T-cell (primary cell): ENCODE data around the gene PFN1. TPM values are rescaled to one million over a fixed set of nuclear protein-coding genes. Genes with fewer than 3 reads are reported as not detected.

Experiments
- ATAC-seq, 4 experiments: fragments of 200-7000 bp in 3 of 4; fragments of 150-1000 bp in 1 of 4; cut with Tn5 transposase; replicated peaks in 1 of 4; 1 replicate in 3 of 4; 2 replicates in 1 of 4; pipeline ENCODE4 v1.10.0; 2021; ENCODE audit warnings: moderate library complexity in 3 of 4, mild to moderate bottlenecking in 2 of 4, moderate number of reproducible peaks in 1 of 4
- CTCF ChIA-PET, 2 donors: fragments of 300-600 bp; sonication (Branson Sonifier 250); formaldehyde crosslinking; loops; one replicate each; lab custom pipeline; 2022; ENCODE audit warnings: antibody characterized with exemption in 2 of 2; lab: Charles Lee
- POLR2A ChIA-PET, 2 donors: fragments of 300-600 bp; sonication (Branson Sonifier 250); formaldehyde crosslinking; loops; one replicate each; lab custom pipeline; 2022; ENCODE audit warnings: antibody characterized with exemption in 2 of 2; lab: Charles Lee
- DNase-seq, 35 experiments: peaks; one replicate each; pipeline versions ENCODE4 v3.0.0 to v3.0.0-alpha.2; 2013 to 2023
- H3K27ac ChIP-seq: one replicate; pipeline ENCODE4 v1.5.1; 2013; ENCODE audit warnings: low read length
- H3K27me3 ChIP-seq, 2 experiments: replicated peaks in 1 of 2; 1 replicate in 1 of 2; 2 replicates in 1 of 2; pipeline versions ENCODE4 v1.6.1 to v1.7.0; 2013; ENCODE audit warnings: low read length in 1 of 2, mixed read lengths in 1 of 2; ENCODE audit not compliant: control insufficient read depth in 2 of 2, insufficient read depth in 2 of 2; ENCODE audit errors: extremely low read depth in 1 of 2
- H3K36me3 ChIP-seq, 2 donors: 1 replicate in 1 of 2; 2 replicates in 1 of 2; pipeline versions ENCODE4 v1.6.1 to v1.7.0; 2013; ENCODE audit warnings: low read length in 1 of 2; ENCODE audit not compliant: control insufficient read depth in 2 of 2, insufficient read depth in 1 of 2; ENCODE audit errors: extremely low read depth in 1 of 2
- H3K4me1 ChIP-seq, 2 experiments: 1 replicate in 1 of 2; 2 replicates in 1 of 2; pipeline versions ENCODE4 v1.6.1 to v1.7.0; 2013; ENCODE audit warnings: low read length in 2 of 2, mixed read lengths in 1 of 2; ENCODE audit not compliant: insufficient read depth in 2 of 2, control insufficient read depth in 1 of 2; ENCODE audit errors: extremely low read depth in 1 of 2
- H3K4me3 ChIP-seq, 2 donors: 1 replicate in 1 of 2; 2 replicates in 1 of 2; pipeline versions ENCODE4 v1.5.1 to v1.7.0; 2013; ENCODE audit warnings: mild to moderate bottlenecking in 2 of 2, low read length in 1 of 2, moderate library complexity in 1 of 2; ENCODE audit not compliant: control insufficient read depth in 1 of 2; ENCODE audit errors: extremely low read depth in 1 of 2
- H3K9me3 ChIP-seq: 2 replicates; pipeline ENCODE4 v1.7.0; 2013
- H3K27ac Mint-ChIP-seq, 2 donors: one replicate each; pipeline ENCODE4 v1.8.0; 2020 to 2021; ENCODE audit warnings: mild to moderate bottlenecking in 2 of 2, mixed read lengths in 2 of 2
- H3K27me3 Mint-ChIP-seq, 2 donors: one replicate each; pipeline ENCODE4 v1.8.0; 2021 to 2022; ENCODE audit warnings: mixed read lengths in 2 of 2
- H3K36me3 Mint-ChIP-seq: one replicate; pipeline ENCODE4 v1.8.0; 2021; ENCODE audit warnings: mixed read lengths
- H3K4me1 Mint-ChIP-seq, 3 donors: one replicate each; pipeline ENCODE4 v1.8.0; 2020 to 2022; ENCODE audit warnings: mixed read lengths in 3 of 3, mild to moderate bottlenecking in 1 of 3
- H3K4me3 Mint-ChIP-seq, 3 donors: one replicate each; pipeline ENCODE4 v1.8.0; 2020 to 2022; ENCODE audit warnings: mild to moderate bottlenecking in 3 of 3, mixed read lengths in 3 of 3, moderate library complexity in 3 of 3
- H3K9me3 Mint-ChIP-seq, 3 donors: one replicate each; pipeline ENCODE4 v1.8.0; 2020 to 2022; ENCODE audit warnings: mixed read lengths in 3 of 3
- WGBS: methylation state at CpG from one replicate; pipeline ENCODE4 v1.1.5; 2013; ENCODE audit warnings: missing lambda C conversion rate; ENCODE audit not compliant: insufficient coverage; 5-methylcytosine and 5-hydroxymethylcytosine counted together
- total RNA-seq, 35 experiments: library from RNA in 6 of 35; stranded (reverse) in 6 of 35; fragments of 120-200 nt in 1 of 35; gene quantifications; one replicate each; pipeline versions ENCODE4 v1.2.1 to v1.2.4 and lab custom pipeline; 2013 to 2026

PFN1 gene
- 100 to 1,000 TPM; 654 to 853 (median 744) TPM for total RNA-seq
- 588 TPM for total RNA-seq (2013)
- 271 to 979 (median 407) reads per million in 29 experiments for total RNA-seq (lab: John Stamatoyannopoulos, UW)

DNA sequence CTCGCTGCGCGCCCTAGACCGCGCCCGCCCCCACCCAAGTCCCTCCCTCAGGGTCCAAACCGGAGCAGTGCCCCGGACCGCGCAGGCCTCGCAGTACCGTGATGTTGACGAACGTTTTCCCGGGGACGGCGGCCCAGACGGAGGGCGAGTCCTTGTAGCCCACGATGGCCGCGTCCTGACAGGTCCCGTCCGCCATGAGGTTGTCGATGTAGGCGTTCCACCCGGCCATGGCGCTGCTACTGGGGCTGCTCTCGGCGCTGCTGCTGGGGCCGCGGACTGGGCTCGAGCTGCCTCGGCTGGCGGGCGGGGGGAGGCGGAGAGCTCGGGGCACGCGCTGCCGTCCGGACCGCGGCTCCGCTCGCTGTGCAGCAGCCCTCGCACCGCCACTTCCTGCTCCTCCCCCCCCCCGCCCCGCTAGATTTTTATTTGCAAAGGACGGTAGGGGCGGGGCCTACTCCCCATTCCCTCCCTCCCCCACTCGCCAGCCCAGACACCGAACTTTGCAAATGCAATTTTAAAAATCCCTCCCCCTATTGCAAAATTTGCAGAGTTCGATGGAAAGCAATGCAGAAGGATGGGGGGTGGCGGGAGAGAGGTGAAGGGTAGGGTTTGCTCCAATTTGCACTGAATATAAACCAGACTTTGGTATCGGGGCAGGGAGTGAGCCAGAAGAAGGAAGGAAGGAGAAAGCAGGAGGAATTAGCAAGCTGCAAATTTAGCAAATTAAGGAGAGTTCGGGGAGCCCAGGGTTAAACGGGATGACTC lies at the start of gene PFN1:
PFN1 (minus strand) TSS at position 365 of the 765 bp plus-strand sequence; CDS start at position 229, 136 bp downstream.
- Histone ChIP-seq H3K27ac (peak within 1 kb of the TSS; percentile 97), H3K27me3 (no peaks in the 10 kb centered on the region), H3K4me1 (peaks cover 21 to 53% of the 10 kb centered on the region in 2 experiments), H3K36me3 (peaks cover 4 to 37% of the 10 kb centered on the region in 2 donors), H3K4me3 (peak within 1 kb of the TSS; percentile 87 to 100), H3K9me3 (no peaks in the 10 kb centered on the region)
- H3K27me3 Mint-ChIP-seq, result no peaks in the 10 kb centered on the region
- H3K9me3 Mint-ChIP-seq, result no peaks in the 10 kb centered on the region
- POLR2A ChIA-PET, result interaction anchor here in 1 of 2 donors (0.7 to 1.1 kb wide), 3 partner anchors 8 to 49 kb away, joined by 3 to 5 read pairs (median 4); partner anchors contain the start of genes C17orf107, RNF167 and SLC25A11
- H3K36me3 Mint-ChIP-seq, result peaks cover 28% of the 10 kb centered on the region
- peaks cover 47 to 57% (median 50%) of the 10 kb centered on the region in 3 donors for H3K4me1 Mint-ChIP-seq
- H3K27ac Mint-ChIP-seq, result peak within 1 kb of the TSS; percentile 98
- under 1% methylated on average over 52 of the region's 59 CpGs for WGBS
- ATAC-seq, result peak; percentile 54 to 68 (median 60)
- DNase-seq, result peak; percentile 80 to 95 (median 88)
- peak within 1 kb of the TSS; percentile 97 to 100 (median 98) for H3K4me3 Mint-ChIP-seq
- CTCF ChIA-PET, result interaction anchor here in 1 of 2 donors (1.0 kb wide), 1 partner anchor 9 kb away, joined by 3 read pairs; the partner anchor contains the start of genes RNF167 and SLC25A11

DNA sequence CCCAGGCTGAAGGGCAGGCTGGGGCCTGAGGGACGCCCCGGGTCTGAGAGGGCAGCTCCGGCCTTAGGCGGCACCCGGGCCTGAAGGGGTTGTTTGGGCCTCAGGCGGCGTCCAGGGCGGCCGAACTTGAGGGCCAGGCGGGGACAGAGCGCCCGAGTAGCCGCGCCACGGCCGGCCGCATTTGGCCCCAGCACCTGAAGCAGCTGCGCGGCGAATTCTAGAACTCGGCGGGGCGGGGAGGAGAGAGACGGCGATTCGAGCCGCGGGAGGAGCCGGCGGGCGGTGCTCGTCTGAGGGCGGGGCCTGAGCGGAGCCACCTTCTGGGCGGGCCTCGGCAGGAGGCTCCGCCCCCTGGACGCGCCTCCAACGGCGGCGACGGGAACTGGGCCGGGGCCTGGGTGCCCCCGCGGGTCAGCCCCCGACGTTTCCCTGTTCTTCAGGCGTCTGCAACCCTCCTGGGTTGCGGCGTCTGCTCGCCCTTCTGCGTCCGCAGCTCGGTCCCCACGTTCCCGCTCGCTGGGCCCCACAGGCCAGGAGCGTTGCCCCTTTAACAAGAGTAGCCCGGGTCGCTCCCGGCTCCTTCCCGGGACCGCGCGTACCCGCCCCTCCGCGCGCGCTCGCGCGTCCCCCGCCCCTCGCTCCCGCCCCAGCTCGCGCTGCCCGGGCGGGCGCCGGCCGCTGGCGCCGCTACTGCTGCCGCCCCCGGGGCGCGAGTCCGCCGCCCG lies 49.1 kb upstream of the PFN1 start, which contains the start of the genes INCA1 and KIF1C:
INCA1 (minus strand) TSS at position 221 of the 725 bp plus-strand sequence. CDS start 3,085 bp downstream, outside the sequence.
KIF1C (plus strand) TSS at position 649 of the 725 bp plus-strand sequence. CDS start 2,297 bp downstream, outside the sequence.
- POLR2A ChIA-PET, result no interaction called here
- peak within 1 kb of the TSS; percentile 62 to 70 for H3K4me3 ChIP-seq

DNA sequence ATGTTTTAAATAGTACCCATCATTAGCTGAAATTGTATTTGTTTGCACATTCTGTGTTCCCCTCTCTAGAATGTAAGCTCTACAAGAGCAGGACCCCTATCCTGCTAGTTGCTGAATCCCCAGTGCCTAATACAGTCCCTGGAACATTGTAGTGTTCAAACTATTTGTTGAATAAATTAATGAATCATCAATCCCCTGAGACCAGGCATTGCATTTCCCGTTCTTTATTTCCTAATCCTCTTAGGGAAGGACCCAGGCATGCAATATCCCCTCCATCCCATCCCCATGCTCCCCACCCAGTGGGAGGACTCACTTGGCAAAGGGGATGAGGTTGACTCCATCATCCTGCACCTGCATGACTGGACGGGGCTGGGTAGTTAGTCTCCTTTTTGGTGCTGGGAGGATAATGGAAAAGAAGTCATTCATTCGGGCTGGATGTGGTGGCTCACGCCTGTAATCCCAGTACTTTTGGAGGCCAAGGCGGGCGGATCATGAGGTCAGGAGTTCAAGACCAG lies 45.8 kb upstream of the PFN1 start:
- Histone ChIP-seq H3K4me3 (no peak overlapping the region), H3K36me3 (no peaks in the 10 kb centered on the region), H3K27me3 (peaks cover 0 to 2% of the 10 kb centered on the region in 2 experiments), H3K27ac (no peak overlapping the region), H3K9me3 (no peaks in the 10 kb centered on the region), H3K4me1 (peaks cover 9 to 25% of the 10 kb centered on the region in 2 experiments)
- DNase-seq (no peak), ATAC-seq (no peak)
- POLR2A ChIA-PET, result no interaction called here
- Mint-ChIP-seq H3K36me3 (no peaks in the 10 kb centered on the region), H3K4me1 (peaks cover 22 to 28% (median 23%) of the 10 kb centered on the region in 3 donors), H3K27ac (no peak overlapping the region), H3K9me3 (no peaks in the 10 kb centered on the region), H3K27me3 (no peaks in the 10 kb centered on the region), H3K4me3 (no peak overlapping the region)
- no CpG with 5 or more reads among the region's 6 CpGs for WGBS
- CTCF ChIA-PET, result no interaction called here

More for the DNA sequence above, 49.1 kb upstream of the PFN1 start, which contains the start of the genes INCA1 and KIF1C:
- peaks cover 0 to 2% of the 10 kb centered on the region in 2 experiments for H3K27me3 ChIP-seq
- H3K36me3 ChIP-seq, result peaks cover 2 to 5% of the 10 kb centered on the region in 2 donors
- Mint-ChIP-seq H3K27ac (peak within 1 kb of the TSS; percentile 70 to 82), H3K27me3 (no peaks in the 10 kb centered on the region), H3K36me3 (peaks cover 16% of the 10 kb centered on the region), H3K4me3 (peak within 1 kb of the TSS; percentile 75 to 88 (median 81)), H3K9me3 (no peaks in the 10 kb centered on the region), H3K4me1 (peaks cover 24 to 31% (median 26%) of the 10 kb centered on the region in 3 donors)
- CTCF ChIA-PET, result interaction anchor here (0.6 to 1.2 kb wide), 4 partner anchors 11 to 52 kb away, joined by 3 to 4 read pairs (median 4); no protein-coding TSS in a partner anchor
- no peaks in the 10 kb centered on the region for H3K9me3 ChIP-seq
- ATAC-seq (peak; percentile 94 to 99 (median 95)), DNase-seq (peak; percentile 75 to 94 (median 86))
- WGBS, result under 1% methylated on average over 93 of the region's 93 CpGs
- H3K27ac ChIP-seq, result peak within 1 kb of the TSS; percentile 44
- peaks cover 11 to 26% of the 10 kb centered on the region in 2 experiments for H3K4me1 ChIP-seq

DNA sequence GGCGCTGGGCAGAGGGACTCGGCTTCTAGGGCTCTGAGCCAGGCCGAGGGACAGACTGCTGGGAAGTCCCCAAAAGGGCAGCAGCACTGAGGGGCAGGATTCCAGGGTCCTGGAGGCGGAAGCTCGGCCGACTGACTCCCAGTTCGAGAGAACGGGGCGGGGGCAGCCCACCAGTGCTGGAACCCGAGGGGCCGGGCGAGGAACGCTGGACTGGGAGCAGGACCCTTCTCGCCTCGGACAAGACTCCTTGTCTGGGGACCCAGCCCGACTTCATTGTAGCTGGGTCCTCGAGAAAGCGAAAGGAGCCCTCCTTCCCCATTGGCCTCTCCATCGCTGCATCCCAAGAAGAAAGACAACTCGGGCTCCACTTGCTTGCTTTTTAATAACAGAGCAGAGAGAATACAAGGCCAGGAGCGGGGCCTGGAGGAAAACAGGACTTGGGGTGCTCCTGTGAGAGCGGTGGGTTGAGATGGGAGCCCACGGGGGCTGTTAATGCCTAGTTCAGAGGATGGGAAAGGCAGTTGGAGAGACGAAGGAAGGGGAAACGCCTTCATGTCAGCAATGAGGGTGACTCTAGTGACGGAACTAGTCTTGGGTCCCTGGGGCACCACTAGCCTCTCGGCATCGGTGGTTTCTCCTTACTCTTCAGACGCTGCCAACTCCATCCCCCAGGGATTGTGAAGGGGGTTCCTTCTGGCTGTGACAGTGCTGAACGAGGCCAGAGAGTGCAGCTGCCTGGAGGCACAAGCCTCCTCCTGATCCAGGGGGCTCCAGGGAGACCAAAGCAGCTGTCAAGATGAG lies 39.6 kb upstream of the PFN1 start:
- Mint-ChIP-seq H3K36me3 (peaks cover 4% of the 10 kb centered on the region), H3K27me3 (no peaks in the 10 kb centered on the region), H3K27ac (peak overlapping the region; percentile 89 to 96), H3K4me3 (peak overlapping the region; percentile 88 to 92 (median 91)), H3K4me1 (peaks cover 37 to 42% (median 40%) of the 10 kb centered on the region in 3 donors), H3K9me3 (no peaks in the 10 kb centered on the region)
- 2% methylated on average over 24 of the region's 30 CpGs for WGBS
- Histone ChIP-seq H3K36me3 (peaks cover 0 to 5% of the 10 kb centered on the region in 2 donors), H3K4me1 (peaks cover 9 to 33% of the 10 kb centered on the region in 2 experiments), H3K27ac (peak overlapping the region; percentile 90), H3K4me3 (peak overlapping the region; percentile 70 to 89), H3K27me3 (no peaks in the 10 kb centered on the region), H3K9me3 (no peaks in the 10 kb centered on the region)
- ATAC-seq, result peak in 3 of 4 experiments; percentile 12 to 17 (median 17)
- no peak for DNase-seq
- ChIA-PET CTCF (interaction anchor here (0.6 to 1.6 kb wide), 3 partner anchors 21 to 48 kb away, joined by 6 to 7 read pairs (median 7); partner anchors contain the start of genes RNF167 (in 1 of the 2), SLC25A11 (in 1 of the 2) and SPAG7 (in 1 of the 2)), POLR2A (interaction anchor here in 1 of 2 donors (2.0 kb wide), 1 partner anchor 21 kb away, joined by 7 read pairs; the partner anchor contains the start of gene SPAG7)
